HFF-Myc (cell line): ENCODE data around the gene THUMPD1.
"Not testable (repeated sequence)": the region's sequence is repeated elsewhere in the genome, so short reads cannot be mapped to it uniquely, and the experiment has no call there.

Experiments used
- DNase-seq: peaks from one replicate; pipeline ENCODE4 v3.0.0-alpha.2; 2011; ENCODE audit warnings: low read depth; ENCODE audit errors: extremely low read depth
- H3K4me3 ChIP-seq: replicated peaks from 2 replicates; pipeline ENCODE4 v1.5.1; 2011; ENCODE audit warnings: low read depth, mild to moderate bottlenecking, control low read depth, low read length
- CTCF ChIP-seq: IDR thresholded peaks from 2 replicates; pipeline ENCODE4 v1.5.1; 2012; ENCODE audit warnings: mild to moderate bottlenecking, low read depth, low read length, control low read depth; ENCODE audit errors: missing control alignments

The THUMPD1 gene

GRCh38 chr16:20763461-20764232, 22.0 kb upstream of the THUMPD1 start, which contains the start of gene ACSM3:
ACSM3 (plus strand) TSS chr16:20764014; CDS start chr16:20770035, 6,021 bp downstream.
- peak; percentile 76 for DNase-seq
- no peak for TF ChIP-seq CTCF
- H3K4me3 ChIP-seq = peak within 1 kb of the TSS; percentile 31

GRCh38 chr16:20762404-20763123, 20.9 kb upstream of the THUMPD1 start:
- H3K4me3 ChIP-seq = no peak overlapping the region
- DNase-seq = no peak
- TF ChIP-seq CTCF = no peak

- TF ChIP-seq CTCF = no peak
- no peak overlapping the region for H3K4me3 ChIP-seq
- no peak for DNase-seq
Measured at GRCh38 chr16:20761175-20761574, 19.6 kb upstream of the THUMPD1 start.

GRCh38 chr16:20760346-20760745, 18.7 kb upstream of the THUMPD1 start:
- no peak for TF ChIP-seq CTCF
- no peak overlapping the region for H3K4me3 ChIP-seq
- no peak for DNase-seq

GRCh38 chr16:20755799-20756198, 14.2 kb upstream of the THUMPD1 start:
- not testable (repeated sequence) for DNase-seq, H3K4me3 ChIP-seq

GRCh38 chr16:20755238-20755637, 13.6 kb upstream of the THUMPD1 start:
- DNase-seq = no peak
- no peak overlapping the region for H3K4me3 ChIP-seq
- TF ChIP-seq CTCF = no peak

- no peak for DNase-seq
- no peak overlapping the region for H3K4me3 ChIP-seq
- no peak for TF ChIP-seq CTCF
Measured at GRCh38 chr16:20753727-20754126, 12.1 kb upstream of the THUMPD1 start.
